HepG2 (cell line): ENCODE data around the gene RELB.

ENCODE experiments used
- HNRNPK ChIP-seq: fragments of 200-400 bp; formaldehyde crosslinking; IDR thresholded peaks from 2 replicates; pipeline ENCODE4 v1.6.1; 2018; ENCODE audit warnings: low read length, low read depth, moderate library complexity, mild to moderate bottlenecking; ENCODE audit not compliant: poor library complexity, severe bottlenecking
- POLR2A ChIP-seq, 2 experiments: IDR thresholded peaks; 2 replicates each; pipeline ENCODE4 v1.6.1; 2011; ENCODE audit warnings: low read depth in 2 of 2, low read length in 2 of 2, mild to moderate bottlenecking in 1 of 2, moderate library complexity in 1 of 2; ENCODE audit not compliant: insufficient read depth in 1 of 2
- SMC3 ChIP-seq: IDR thresholded peaks from 2 replicates; pipeline ENCODE4 v1.6.1; 2011; ENCODE audit warnings: low read length, improper control_type of control experiment
- ZFX ChIP-seq: sonication (generic); formaldehyde crosslinking; IDR thresholded peaks from 2 replicates; pipeline ENCODE4 v1.4.0; 2020; ENCODE audit warnings: mild to moderate bottlenecking, low read depth, missing genetic modification reagents, moderate library complexity
- ZNF292 ChIP-seq: sonication (generic); formaldehyde crosslinking; IDR thresholded peaks from 2 replicates; pipeline ENCODE4 v1.8.1; 2022; ENCODE audit warnings: mild to moderate bottlenecking, low read depth, missing genetic modification reagents, borderline replicate concordance
- ZNF550 ChIP-seq: sonication (generic); formaldehyde crosslinking; IDR thresholded peaks from 2 replicates; pipeline ENCODE4 v1.4.0; 2020; ENCODE audit warnings: mild to moderate bottlenecking, missing genetic modification reagents, borderline replicate concordance
- TF ChIP-seq, protein P1 (sequence below): sonication (generic); formaldehyde crosslinking; IDR thresholded peaks from 2 replicates; pipeline ENCODE4 v1.8.1; 2022; ENCODE audit warnings: mild to moderate bottlenecking, missing genetic modification reagents

DNA sequence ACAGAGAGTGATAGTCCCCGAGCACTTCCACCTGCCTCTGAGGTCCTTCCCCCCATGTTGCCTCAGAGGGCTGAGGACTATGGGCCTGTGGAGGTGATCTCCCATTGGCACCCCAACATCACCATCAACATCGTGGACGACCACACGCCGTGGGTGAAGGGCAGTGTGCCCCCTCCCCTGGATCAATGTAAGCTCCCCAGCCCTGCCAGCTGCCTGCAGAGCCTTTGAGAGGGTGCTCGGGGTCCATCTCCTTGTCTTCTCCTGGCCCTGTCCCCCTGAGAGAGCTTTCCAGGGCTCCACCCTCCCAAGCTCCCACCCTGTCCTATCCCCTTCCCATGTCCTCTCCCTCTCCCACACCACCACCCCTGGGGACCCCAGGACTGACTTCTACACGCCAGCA is 14.9 kb upstream of the RELB start:
- no peak for TF ChIP-seq POLR2A (IDR thresholded peaks at IDR 0.05; ENCODE audit: insufficient read depth in 1 of 2, low read depth in 2 of 2, low read length in 2 of 2)
- TF ChIP-seq ZNF292 (CRISPR knock-in tag) = no peak
- no peak for TF ChIP-seq SMC3
- no peak for TF ChIP-seq ZNF550 (CRISPR knock-in tag)
- TF ChIP-seq HNRNPK = no peak
- no peak for TF ChIP-seq ZFX (CRISPR knock-in tag)
- TF ChIP-seq, protein P1, sequence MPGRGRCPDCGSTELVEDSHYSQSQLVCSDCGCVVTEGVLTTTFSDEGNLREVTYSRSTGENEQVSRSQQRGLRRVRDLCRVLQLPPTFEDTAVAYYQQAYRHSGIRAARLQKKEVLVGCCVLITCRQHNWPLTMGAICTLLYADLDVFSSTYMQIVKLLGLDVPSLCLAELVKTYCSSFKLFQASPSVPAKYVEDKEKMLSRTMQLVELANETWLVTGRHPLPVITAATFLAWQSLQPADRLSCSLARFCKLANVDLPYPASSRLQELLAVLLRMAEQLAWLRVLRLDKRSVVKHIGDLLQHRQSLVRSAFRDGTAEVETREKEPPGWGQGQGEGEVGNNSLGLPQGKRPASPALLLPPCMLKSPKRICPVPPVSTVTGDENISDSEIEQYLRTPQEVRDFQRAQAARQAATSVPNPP (CRISPR knock-in tag) = no peak
